HEK293 (cell line): ENCODE measurements around the gene SLC22A16.

Experiments used
- KLF10 ChIP-seq: fragments of 450-650 bp; IDR thresholded peaks from 2 replicates; pipeline ENCODE4 v1.5.1; 2018; ENCODE audit warnings: missing biosample characterization, mild to moderate bottlenecking, missing genetic modification characterization
- PRDM2 ChIP-seq: fragments of 450-650 bp; formaldehyde crosslinking; IDR thresholded peaks from 2 replicates; pipeline ENCODE4 v1.5.1; 2016; ENCODE audit warnings: missing biosample characterization, missing genetic modification characterization, borderline replicate concordance
- ZNF16 ChIP-seq: fragments of 450-650 bp; formaldehyde crosslinking; IDR thresholded peaks from 2 replicates; pipeline ENCODE4 v1.5.1; 2016; ENCODE audit warnings: low read depth, missing biosample characterization, missing genetic modification characterization
- ZNF488 ChIP-seq: fragments of 450-650 bp; formaldehyde crosslinking; IDR thresholded peaks from 2 replicates; pipeline ENCODE4 v1.5.1; 2016; ENCODE audit warnings: missing biosample characterization, missing genetic modification characterization
- ZNF596 ChIP-seq: fragments of 450-650 bp; IDR thresholded peaks from 2 replicates; pipeline ENCODE4 v1.5.0; 2018; ENCODE audit warnings: missing biosample characterization, mild to moderate bottlenecking, missing genetic modification characterization, moderate library complexity
- ZNF621 ChIP-seq: fragments of 450-650 bp; formaldehyde crosslinking; IDR thresholded peaks from 2 replicates; pipeline ENCODE4 v1.5.1; 2017; ENCODE audit warnings: missing biosample characterization, missing genetic modification characterization

SLC22A16 gene

GRCh38 chr6:110378552-110378951 is 97.9 kb downstream of the SLC22A16 start (continued):
- TF ChIP-seq PRDM2 (tag by site-specific recombination): no peak
- no peak for TF ChIP-seq ZNF621 (tag by site-specific recombination)
- no peak for TF ChIP-seq ZNF488 (tag by site-specific recombination)
- TF ChIP-seq ZNF596 (tag by site-specific recombination): no peak
- TF ChIP-seq ZNF16 (tag by site-specific recombination): no peak
- no peak for TF ChIP-seq KLF10
